ENCODE measurements around the gene ZNF304.
A peak's percentile ranks its signal among the peaks of the same experiment; 100 is the strongest.
"Not testable (repeated sequence)": the region's sequence is repeated elsewhere in the genome, so short reads cannot be mapped to it uniquely, and the experiment has no call there.

Gene ZNF304

DNA sequence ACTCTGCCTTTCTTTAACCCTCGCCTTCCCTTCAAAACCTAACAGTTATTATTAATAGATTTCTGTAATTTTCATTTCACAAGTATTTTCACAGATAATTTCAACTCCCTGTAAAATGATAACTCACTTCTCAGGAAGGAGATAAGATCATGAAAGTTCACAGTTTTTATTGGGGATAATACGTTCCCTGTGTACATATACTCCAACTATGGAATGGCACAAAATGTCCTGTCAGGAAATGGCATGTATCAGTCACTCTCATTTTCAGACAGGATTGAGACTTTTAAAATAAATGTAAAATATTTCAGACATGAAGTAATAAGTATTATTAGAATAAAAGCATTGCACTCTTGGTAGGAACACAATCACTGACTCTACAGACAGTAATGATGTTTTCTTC is 11.3 kb downstream of the ZNF304 start:
- DNase-seq (ENCODE audit: low spot score): no peak

DNA sequence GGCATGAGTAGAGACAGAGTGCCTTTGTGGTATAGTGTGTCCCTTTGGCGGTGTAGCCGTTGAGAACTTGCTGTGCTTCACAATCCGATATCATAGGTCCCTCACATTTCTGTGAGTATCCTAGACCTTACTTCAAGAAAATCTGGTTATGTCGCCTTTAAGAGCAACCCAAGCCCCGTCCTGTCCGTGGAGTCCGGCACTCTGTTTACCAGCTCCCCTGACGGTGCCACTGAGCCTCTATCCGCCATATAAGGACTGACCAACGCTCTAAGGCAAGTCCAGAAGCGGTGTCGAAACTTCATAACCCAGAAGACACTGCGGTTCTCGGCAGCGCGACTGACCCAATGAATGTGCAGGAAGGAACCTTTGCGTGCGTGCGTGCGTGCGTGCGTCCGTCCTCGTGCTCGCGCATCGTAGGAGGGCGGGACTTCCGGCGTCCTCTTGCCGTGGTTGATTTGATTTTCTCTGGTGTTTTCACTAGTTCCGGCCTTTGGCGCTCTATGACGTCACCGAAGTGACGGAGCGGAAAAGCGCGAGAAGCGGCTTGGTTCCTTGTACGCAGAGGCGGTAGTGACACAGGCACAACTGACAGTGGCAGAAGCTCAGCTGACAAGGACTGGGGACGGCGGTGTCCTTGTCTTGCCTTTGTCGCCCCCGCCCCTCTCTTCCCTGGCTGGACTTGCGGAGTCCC is 12.1 kb downstream of the ZNF304 start, which contains the start of the genes TRAPPC2B and ZNF547:
Gene TRAPPC2B, plus strand, starts transcription at position 555 of the 691 bp plus-strand sequence. CDS start 1,283 bp downstream, outside the sequence.
Gene ZNF547, plus strand, starts transcription at position 555 of the 691 bp plus-strand sequence. CDS start 5,005 bp downstream, outside the sequence.
- DNase-seq (ENCODE audit: low spot score): peak; percentile 99

DNA sequence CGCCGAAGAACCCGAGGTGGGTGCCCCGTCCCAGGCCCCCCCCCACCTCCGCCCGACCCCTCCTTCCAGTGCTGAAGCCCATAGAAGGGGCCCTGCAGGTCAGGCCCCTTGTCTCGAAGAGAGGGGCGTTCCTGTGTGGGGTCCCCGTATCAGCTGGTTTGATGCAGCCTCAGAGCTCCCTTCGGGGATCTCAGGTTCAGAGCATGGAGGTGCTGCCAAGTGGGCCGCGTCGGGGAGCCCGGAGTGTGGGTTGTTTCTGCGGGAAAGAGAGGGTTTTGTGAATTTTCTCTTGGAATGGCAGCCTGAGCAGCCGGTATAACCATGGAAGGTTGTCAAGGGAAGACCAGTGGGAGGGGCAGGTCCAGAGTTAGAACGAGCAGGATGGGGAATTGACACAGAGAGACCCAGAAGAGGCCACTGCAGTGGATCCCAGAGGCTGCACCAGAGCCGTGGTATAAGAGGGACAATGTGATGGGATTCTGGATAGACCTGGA is 12.7 kb downstream of the ZNF304 start:
- DNase-seq (ENCODE audit: low spot score): no peak

DNA sequence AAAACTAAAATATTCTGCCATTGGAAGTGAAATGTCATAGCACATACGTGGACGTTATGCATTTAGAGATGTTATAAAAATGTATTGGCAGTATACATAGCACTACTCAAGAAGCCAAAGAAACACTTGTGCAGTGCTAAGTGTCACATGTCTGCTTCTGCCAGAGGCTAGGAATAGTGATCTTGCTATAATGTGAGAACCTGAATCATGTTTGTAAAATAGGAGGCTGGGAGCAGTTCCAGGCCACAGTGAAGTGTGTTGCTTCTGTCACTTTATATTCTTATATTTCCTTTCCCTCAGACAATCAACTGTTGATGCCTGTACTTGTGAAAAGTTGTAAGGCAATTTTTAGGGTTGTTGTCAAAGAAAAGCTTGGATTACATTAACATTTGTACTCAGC is 15.7 kb downstream of the ZNF304 start:
- no peak for DNase-seq (ENCODE audit: low spot score)

DNA sequence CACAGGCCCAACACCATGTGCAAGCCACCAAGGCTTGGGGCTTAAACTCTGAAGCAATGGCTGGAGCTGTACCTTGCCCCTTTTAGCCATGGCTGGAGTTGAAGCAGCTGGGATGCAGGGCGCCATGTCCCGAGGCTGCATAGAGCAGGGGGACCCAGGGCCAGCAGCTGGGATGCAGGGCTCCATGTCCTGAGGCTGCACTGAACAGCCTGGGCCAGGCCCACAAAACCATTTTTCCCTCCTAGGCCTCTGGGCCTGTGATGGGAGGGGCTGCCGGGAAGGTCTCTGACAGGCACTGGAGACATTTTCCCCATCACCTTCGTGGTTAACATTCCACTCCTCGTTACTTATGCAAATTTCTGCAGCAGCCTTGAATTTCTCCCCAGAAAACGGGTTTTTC is 23.1 kb downstream of the ZNF304 start:
- DNase-seq (ENCODE audit: low spot score): no peak

DNA sequence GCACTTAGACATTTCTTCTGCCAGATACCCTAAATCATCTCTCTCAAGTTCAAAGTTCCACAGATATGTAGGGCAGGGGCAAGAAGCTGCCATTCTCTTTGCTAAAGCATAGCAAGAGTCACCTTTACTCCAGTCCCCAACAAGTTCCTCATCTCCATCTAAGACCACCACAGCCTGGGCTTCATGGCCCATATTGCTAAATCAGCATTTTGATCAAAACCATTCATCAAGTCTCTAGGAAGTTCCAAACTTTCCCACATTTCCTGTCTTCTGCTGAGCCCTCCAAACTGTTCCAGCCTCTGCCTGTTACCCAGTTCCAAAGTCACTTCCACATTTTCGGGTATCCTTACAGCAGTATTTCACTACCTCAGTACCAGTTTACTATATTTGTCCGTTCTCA is 23.6 kb downstream of the ZNF304 start:
- not testable (repeated sequence) for DNase-seq (ENCODE audit: low spot score)

DNA sequence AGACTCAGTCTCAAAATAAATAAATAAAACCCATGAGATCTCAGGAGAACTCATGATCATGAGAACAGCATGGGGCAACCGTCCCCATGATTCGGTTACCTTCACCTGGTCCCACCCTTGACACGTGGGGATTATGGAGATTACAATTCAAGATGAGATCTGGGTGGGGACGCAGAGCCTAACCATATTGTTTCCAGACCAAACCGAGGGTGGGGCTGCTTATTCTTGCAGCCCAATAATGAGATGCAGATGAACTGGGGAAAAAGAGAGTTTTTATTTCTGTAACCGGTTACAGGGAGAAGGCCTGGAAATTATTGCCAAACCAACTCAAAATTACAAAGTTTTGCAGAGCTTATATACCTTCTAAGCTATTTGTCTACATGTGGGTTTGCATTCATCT is 25.1 kb downstream of the ZNF304 start:
- no peak for DNase-seq (ENCODE audit: low spot score)

DNA sequence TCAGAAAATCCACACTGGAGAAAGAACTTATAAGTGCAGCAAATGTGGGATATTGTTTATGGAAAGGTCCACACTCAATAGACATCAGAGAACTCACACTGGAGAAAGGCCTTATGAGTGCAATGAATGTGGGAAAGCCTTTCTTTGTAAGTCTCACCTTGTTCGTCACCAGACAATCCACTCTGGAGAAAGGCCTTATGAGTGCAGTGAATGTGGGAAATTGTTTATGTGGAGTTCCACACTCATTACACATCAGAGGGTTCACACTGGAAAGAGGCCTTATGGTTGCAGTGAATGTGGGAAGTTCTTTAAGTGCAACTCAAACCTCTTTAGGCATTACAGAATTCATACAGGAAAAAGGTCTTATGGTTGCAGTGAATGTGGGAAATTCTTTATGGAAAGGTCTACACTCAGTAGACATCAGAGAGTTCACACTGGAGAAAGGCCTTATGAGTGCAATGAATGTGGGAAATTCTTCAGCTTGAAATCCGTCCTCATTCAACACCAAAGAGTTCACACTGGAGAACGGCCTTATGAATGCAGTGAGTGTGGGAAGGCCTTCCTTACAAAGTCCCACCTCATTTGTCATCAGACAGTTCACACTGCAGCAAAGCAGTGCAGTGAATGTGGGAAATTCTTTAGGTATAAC is 26.6 kb downstream of the ZNF304 start:
- DNase-seq (ENCODE audit: low spot score): no peak

DNA sequence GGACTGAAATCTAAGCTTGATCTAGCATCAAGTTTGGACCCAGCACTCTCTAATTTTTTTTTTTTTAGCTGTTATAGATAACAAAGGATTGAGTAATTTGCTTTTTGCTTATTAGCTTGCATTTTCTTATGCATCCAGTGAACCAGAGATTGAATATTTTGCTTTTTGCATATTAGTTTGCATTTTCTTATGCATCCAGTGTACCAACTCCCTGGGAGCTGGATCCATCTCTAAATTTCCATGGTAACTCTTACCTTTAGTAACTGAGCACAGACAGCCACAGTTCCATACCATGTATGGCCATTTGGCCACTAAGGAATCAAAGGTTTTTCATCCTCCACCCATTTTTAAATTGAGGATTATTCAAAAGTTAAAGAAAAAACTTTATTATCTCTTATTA is 29.9 kb downstream of the ZNF304 start:
- DNase-seq (ENCODE audit: low spot score): no peak

DNA sequence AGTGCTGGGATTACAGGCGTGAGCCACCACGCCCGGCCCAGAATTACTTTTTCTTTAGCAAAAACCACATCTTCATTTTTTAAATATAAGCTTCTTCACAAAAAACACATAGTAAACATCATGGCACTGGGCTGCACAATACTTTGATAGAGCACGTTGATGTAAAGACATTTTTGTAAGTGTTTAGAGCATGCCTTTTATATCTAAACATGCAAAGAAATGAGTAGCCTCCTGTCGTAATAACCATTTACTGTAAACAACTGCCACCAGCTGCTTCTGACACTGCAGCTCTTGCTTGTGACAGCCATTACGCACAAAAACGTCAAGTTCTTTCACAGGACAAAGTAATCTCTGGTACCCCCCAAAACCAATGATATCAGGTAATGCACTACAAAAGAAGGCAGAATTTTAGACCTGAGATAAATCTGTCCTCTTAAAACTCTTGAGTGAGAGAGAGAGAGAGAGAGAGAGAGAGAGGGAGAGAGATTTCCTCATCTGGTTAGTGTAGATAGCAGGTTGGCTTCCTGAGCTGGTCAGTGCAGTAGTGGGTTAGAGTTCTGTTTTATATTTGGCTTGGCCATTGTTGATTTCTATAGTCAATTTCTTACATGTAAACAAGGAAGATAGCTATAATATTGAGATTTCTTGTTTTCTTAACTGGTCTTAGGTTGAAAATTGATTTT is 31.9 kb downstream of the ZNF304 start:
- no peak for DNase-seq (ENCODE audit: low spot score)

DNA sequence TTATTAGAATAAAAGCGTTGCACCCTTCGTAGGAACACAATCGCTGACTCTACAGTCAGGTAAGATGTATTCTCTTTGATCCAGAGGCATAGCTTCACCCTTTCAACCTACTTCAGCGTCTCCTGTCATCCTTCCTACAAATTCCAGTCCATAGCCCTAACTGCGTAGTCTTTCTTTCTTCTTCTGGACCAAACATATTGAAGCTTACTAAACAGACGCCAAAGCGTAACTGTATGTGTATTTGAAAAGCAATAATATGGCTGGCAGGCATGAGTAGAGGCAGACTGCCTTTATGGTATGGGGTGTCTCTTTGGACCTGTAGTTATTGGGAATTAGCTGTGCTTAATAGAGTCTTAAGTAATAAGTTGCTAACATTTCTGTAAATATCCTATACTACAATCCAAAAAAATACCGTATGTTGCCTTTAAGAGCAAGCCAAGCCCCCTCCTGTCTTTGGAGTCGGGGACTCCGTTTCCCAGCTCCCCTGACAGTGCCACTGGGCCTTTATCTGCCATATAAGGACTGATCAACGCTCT is 38.2 kb downstream of the ZNF304 start:
- DNase-seq (ENCODE audit: low spot score): no peak

DNA sequence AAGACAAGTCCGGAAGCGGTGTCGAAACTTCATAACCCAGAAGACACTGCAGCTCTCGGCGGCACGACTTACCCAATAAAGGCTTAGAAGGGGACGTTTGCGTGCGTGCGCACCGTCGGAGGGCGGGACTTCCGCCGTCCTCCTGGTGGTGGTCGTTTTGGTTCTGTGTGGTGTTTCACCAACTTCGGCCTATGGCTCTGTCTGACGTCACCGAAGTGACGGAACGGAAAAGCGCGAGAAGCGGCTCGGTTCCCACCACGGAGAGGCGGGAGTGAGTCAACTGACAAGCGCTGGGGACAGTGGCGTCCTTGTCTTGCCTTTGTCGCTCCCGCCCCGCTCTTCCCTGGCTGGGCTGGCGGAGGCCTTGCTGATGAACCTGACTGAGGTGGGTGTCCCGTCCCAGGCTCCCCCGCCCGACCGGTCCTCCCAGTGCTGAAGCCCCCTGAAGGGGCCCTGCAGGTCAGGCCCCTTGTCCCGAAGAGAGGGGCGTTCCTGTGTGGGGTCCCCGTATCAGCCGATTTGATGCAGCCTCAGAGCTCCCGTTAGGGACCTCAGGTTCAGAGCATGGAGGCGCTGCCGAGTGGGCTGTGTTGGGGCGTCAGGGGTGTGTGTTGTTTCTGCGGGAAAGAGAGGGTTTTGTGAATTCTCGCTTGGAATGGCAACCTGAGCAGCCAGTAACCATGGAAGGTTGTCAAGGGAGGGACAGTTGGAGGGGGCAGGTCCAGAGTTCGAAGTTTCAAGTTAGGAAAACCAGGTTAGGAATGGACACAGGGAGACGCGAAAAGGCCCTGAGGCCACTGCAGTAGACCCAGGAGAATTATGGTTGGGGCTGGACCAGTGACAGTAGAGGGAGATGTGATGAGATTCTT is 38.9 kb downstream of the ZNF304 start, which contains the start of gene ZNF548:
Gene ZNF548, plus strand, starts transcription at position 125 of the 869 bp plus-strand sequence. Its CDS starts 246 bp downstream, at position 371.
- DNase-seq (ENCODE audit: low spot score): peak; percentile 99

DNA sequence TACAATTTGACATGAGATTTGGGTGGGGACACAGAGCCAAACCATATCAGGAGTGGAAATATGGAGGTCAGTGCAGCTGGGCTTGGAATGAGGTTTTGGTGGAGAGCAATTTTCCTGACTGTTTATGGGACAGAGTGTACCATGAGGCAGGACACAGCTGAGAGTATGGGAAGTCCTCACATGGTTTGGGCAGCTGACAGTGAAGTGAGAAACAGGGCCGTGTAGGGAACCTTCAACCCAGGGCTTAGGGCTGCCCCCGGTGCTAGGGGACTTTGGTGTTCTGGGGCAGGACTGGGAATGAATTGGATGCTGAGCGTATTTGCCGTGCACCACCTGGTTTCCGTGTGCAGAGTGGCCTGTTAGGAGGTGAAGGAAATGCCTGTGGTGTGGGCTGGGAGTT is 44.6 kb downstream of the ZNF304 start:
- no peak for DNase-seq (ENCODE audit: low spot score)

DNA sequence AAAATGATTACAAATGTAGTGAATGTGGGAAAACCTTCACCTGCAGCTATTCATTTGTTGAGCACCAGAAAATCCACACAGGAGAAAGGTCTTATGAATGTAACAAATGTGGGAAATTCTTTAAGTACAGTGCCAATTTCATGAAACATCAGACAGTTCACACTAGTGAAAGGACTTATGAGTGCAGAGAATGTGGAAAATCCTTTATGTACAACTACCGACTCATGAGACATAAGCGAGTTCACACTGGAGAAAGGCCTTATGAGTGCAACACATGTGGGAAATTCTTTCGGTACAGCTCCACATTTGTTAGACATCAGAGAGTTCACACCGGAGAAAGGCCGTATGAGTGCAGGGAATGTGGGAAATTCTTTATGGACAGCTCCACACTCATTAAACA is 47.8 kb downstream of the ZNF304 start:
- DNase-seq (ENCODE audit: low spot score): no peak

DNA sequence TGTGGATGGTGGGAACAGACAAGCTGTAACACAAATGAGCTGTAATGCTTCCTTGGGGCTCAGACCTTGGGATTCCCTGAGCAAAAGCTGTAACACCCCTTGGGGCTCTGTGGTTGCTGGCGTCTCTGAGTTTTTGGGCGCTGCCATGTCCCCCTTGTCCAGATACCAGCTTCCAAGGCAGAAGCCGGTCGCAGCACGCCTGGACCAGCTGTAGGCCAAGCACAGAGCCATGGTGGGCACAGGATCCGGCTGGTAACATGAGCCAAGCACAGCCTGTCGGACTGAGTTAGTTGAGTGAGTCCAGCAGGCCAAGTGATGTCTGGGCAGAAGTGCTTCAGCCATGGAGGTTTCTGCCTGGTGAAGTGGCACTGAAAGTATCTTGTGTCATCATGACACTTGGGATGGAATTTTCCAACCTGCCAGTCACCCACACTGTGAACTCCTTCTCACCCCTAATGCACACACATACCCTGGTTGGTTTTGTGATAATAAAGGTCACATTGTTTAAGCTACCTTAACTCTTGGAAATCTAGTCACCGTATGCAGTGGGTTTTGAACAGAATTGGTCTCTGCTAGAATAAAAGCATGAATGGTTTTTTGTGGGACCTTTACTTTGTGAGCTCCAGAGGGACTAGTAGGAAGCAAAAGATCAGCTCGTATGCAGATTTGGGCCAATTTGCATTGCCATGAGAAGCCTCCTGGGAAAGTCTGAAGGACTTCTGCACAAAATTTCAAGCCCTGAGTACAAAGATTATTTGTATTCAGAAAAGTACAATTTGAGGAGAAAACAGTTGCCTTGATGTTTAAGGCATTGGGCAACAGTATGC is 52.9 kb downstream of the ZNF304 start:
- no peak for DNase-seq (ENCODE audit: low spot score)

DNA sequence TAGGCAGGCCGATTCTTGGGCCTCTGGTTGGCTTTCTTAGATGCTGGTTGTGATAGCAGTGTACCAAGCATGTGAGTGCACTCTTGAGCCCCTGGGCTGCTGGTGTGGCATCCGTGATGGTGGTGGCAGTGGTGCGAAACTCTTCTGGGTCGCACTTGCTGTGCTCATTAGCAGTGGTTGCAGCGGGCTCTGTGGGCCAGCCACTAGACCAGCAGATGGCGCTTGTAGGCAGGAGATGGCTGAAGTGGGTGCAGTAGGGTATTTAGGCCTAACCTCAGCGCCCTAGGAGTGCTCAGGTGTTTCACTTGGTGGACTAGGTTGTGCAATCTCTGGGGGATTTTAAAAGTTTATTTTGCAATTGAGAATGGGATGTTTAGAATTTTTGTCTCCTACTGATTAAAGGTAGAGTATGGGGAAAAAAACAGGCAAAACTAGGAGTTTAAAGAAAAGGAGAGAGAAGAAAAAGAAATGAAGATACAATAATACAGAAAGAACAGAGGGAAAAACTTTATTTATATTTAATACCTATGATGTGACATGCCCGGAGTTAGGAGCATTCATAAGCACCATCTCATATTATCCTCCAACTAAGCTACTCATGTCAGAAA is 55.5 kb downstream of the ZNF304 start:
- peak; percentile 80 for DNase-seq (ENCODE audit: low spot score)

Data from ecto neural progenitor cell (in vitro differentiated cells).